Ureter (tissue), 1 donor: ENCODE data around the gene EXD2. TPM values are rescaled to one million over a fixed set of nuclear protein-coding genes. Genes with fewer than 3 reads are reported as not detected.
"Not testable (repeated sequence)": the region's sequence is repeated elsewhere in the genome, so short reads cannot be mapped to it uniquely, and the experiment has no call there.

Source experiments
- DNase-seq: peaks from one replicate; pipeline ENCODE4 v3.0.0-alpha.2; 2020; ENCODE audit warnings: low spot score
- total RNA-seq: library from RNA; stranded (reverse); gene quantifications from one replicate; pipeline ENCODE4 v1.2.4, GENCODE V29; 2023
- donor health status: DM: yes; HTN: yes; CAD: no.

The EXD2 gene
- total RNA-seq, 1 donor from 2014 or later, result 21.0 TPM

GRCh38 chr14:69193721-69194120, 2.4 kb downstream of the EXD2 start:
- no peak for DNase-seq

GRCh38 chr14:69199786-69200185, 8.5 kb downstream of the EXD2 start:
- no peak for DNase-seq

GRCh38 chr14:69204753-69205152, 13.5 kb downstream of the EXD2 start:
- DNase-seq, result no peak

- no peak for DNase-seq
Observed at GRCh38 chr14:69207435-69208041, 16.2 kb downstream of the EXD2 start.

- DNase-seq, result no peak
Observed at GRCh38 chr14:69208666-69209065, 17.4 kb downstream of the EXD2 start.

GRCh38 chr14:69214393-69214792, 23.1 kb downstream of the EXD2 start:
- DNase-seq, result no peak

- not testable (repeated sequence) for DNase-seq
Observed at GRCh38 chr14:69217663-69218062, 26.4 kb downstream of the EXD2 start.

- DNase-seq, result no peak
Observed at GRCh38 chr14:69224946-69225345, 33.6 kb downstream of the EXD2 start.

- no peak for DNase-seq
Observed at GRCh38 chr14:69226178-69226577, 34.9 kb downstream of the EXD2 start.

- no peak for DNase-seq
Observed at GRCh38 chr14:69226736-69227135, 35.4 kb downstream of the EXD2 start.

- DNase-seq, result no peak
Observed at GRCh38 chr14:69231486-69231885, 40.2 kb downstream of the EXD2 start.

GRCh38 chr14:69232388-69232787, 41.1 kb downstream of the EXD2 start:
- no peak for DNase-seq

GRCh38 chr14:69234106-69234505, 42.8 kb downstream of the EXD2 start:
- no peak for DNase-seq

- no peak for DNase-seq
Observed at GRCh38 chr14:69235708-69236107, 44.4 kb downstream of the EXD2 start.

- no peak for DNase-seq
Observed at GRCh38 chr14:69237142-69237541, 45.8 kb downstream of the EXD2 start.

- DNase-seq, result no peak
Observed at GRCh38 chr14:69237584-69237983, 46.3 kb downstream of the EXD2 start.

- no peak for DNase-seq
Observed at GRCh38 chr14:69238883-69239282, 47.6 kb downstream of the EXD2 start.

GRCh38 chr14:69240527-69241173, 49.4 kb downstream of the EXD2 start:
- DNase-seq, result no peak

GRCh38 chr14:69241577-69241976, 50.3 kb downstream of the EXD2 start:
- DNase-seq, result no peak

- peak; percentile 75 for DNase-seq
Observed at GRCh38 chr14:69242311-69243224, 51.3 kb downstream of the EXD2 start.

- DNase-seq, result no peak
Observed at GRCh38 chr14:69244946-69245345, 53.6 kb downstream of the EXD2 start.

GRCh38 chr14:69246331-69246730, 55.0 kb downstream of the EXD2 start:
- DNase-seq, result no peak
